Cardiac muscle cell (in vitro differentiated cells and primary cell): ENCODE results near the gene TRIO. TPM values are rescaled to one million over a fixed set of nuclear protein-coding genes. Genes with fewer than 3 reads are reported as not detected.
"Not testable (repeated sequence)": the region's sequence is repeated elsewhere in the genome, so short reads cannot be mapped to it uniquely, and the experiment has no call there.

Source experiments
- DNase-seq, 2 donors: peaks; one replicate each; pipeline versions ENCODE4 v3.0.0 to v3.0.0-alpha.2; 2010 to 2017; ENCODE audit warnings: low read depth in 1 of 2, low spot score in 1 of 2
- H3K27ac ChIP-seq: fragments of 200-600 bp; sonication (generic); 2 replicates; pipeline ENCODE4 v1.5.1; 2016
- H3K27me3 ChIP-seq: fragments of 200-600 bp; sonication (generic); 2 replicates; pipeline ENCODE4 v1.6.0; 2016; ENCODE audit warnings: control low read depth
- H3K36me3 ChIP-seq: fragments of 200-600 bp; sonication (generic); 2 replicates; pipeline ENCODE4 v1.5.1; 2016; ENCODE audit warnings: control low read depth
- H3K4me1 ChIP-seq: fragments of 200-600 bp; sonication (generic); 2 replicates; pipeline ENCODE4 v1.8.1; 2017; ENCODE audit warnings: low read depth, mild to moderate bottlenecking, mixed run types
- H3K4me3 ChIP-seq: fragments of 200-600 bp; sonication (generic); 2 replicates; pipeline ENCODE4 v1.5.1; 2016; ENCODE audit warnings: mild to moderate bottlenecking
- H3K9me3 ChIP-seq: fragments of 200-600 bp; sonication (generic); 2 replicates; pipeline ENCODE4 v1.5.1; 2017; ENCODE audit warnings: low read depth, mild to moderate bottlenecking, control low read depth
- polyA plus RNA-seq: library from polyadenylated mRNA; unstranded; fragments of >200 nt; fragmentation: Nextera tagmentation; extraction: Ambion mirVana; gene quantifications from 2 replicates; pipeline ENCODE4 v1.2.1, GENCODE V29; 2016
- total RNA-seq: library from RNA; depleted of rRNA; stranded (reverse); fragments of >200 nt; gene quantifications from 2 replicates; pipeline ENCODE4 v1.2.3, GENCODE V29; 2016
- TF ChIP-seq, protein P1 (sequence below): IDR thresholded peaks from 2 replicates; pipeline ENCODE4 v1.5.1; 2012; ENCODE audit warnings: low read depth, mild to moderate bottlenecking, low read length

TRIO gene
- total and polyA plus RNA-seq, 2 experiments from 2014 or later: 15.5 to 104 TPM

DNA sequence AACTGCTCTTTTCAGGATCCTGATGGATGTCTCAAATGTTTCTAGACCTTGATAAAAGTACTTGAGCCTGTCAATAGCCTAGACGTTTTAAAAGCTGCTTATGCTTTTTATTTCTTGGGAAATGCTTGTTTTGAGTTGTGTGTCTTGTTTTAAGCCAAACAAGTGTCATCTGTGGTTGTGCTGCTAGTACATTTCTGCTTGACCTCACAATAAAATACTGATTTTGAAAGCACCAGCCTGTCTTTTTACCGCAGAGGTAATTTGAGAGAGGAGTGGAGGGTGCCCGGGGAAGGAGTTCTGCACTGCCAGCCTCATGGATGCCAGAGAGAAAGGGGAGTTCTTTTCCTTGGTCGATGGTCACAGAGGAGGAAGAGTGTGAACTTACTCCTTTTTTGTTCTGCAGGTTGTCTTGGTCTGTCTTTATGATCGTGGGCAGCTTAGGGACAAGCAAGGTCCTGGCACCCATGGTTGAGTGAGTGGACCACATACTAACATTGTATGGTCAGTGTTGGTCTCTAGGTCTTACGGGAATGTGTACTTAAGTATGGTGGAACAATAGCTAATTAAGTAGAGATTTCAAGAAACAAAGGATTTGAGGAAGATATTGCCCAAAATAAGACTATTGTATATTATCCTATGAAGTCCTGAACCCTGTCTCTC lies 61.0 kb downstream of the TRIO start:
- peak overlapping the region; percentile 6 for H3K27ac ChIP-seq
- TF ChIP-seq, protein P1, sequence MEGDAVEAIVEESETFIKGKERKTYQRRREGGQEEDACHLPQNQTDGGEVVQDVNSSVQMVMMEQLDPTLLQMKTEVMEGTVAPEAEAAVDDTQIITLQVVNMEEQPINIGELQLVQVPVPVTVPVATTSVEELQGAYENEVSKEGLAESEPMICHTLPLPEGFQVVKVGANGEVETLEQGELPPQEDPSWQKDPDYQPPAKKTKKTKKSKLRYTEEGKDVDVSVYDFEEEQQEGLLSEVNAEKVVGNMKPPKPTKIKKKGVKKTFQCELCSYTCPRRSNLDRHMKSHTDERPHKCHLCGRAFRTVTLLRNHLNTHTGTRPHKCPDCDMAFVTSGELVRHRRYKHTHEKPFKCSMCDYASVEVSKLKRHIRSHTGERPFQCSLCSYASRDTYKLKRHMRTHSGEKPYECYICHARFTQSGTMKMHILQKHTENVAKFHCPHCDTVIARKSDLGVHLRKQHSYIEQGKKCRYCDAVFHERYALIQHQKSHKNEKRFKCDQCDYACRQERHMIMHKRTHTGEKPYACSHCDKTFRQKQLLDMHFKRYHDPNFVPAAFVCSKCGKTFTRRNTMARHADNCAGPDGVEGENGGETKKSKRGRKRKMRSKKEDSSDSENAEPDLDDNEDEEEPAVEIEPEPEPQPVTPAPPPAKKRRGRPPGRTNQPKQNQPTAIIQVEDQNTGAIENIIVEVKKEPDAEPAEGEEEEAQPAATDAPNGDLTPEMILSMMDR: no peak
- H3K4me3 ChIP-seq: no peak overlapping the region
- no peaks in the 10 kb centered on the region for H3K36me3 ChIP-seq
- peaks cover 30% of the 10 kb centered on the region for H3K4me1 ChIP-seq
- no peaks in the 10 kb centered on the region for H3K9me3 ChIP-seq
- DNase-seq: no peak
- no peaks in the 10 kb centered on the region for H3K27me3 ChIP-seq

DNA sequence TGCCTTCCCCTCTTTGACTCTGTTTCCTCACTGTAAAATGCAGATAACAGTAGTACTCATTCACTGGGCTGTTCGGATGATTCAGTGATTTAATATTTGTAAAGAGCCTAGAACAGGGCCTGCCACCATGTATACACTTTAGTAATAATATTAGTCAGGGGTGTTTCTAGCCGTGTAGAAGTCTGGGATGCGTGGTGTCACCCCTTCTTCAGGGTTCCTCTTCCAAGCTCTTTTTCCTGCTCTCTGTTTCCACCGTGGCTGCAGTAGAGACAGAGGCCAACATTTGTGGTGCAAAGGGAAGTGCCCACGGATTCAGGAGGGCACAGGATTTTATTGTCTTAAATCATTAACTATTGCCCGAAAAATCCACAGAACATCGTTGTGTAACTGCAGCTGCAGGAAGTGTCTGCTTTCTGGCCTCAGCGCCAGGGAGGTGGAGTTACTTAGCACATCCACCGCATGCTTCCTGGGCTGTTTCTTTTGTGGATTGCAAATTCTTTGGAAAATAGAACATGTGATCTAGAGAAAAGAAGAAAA lies 61.7 kb downstream of the TRIO start:
- Histone ChIP-seq H3K27ac (no peak overlapping the region), H3K9me3 (no peaks in the 10 kb centered on the region), H3K36me3 (no peaks in the 10 kb centered on the region), H3K27me3 (no peaks in the 10 kb centered on the region), H3K4me3 (no peak overlapping the region), H3K4me1 (peaks cover 30% of the 10 kb centered on the region)
- TF ChIP-seq, protein P1: no peak
- peak in 1 of 2 donors; percentile 91 for DNase-seq

DNA sequence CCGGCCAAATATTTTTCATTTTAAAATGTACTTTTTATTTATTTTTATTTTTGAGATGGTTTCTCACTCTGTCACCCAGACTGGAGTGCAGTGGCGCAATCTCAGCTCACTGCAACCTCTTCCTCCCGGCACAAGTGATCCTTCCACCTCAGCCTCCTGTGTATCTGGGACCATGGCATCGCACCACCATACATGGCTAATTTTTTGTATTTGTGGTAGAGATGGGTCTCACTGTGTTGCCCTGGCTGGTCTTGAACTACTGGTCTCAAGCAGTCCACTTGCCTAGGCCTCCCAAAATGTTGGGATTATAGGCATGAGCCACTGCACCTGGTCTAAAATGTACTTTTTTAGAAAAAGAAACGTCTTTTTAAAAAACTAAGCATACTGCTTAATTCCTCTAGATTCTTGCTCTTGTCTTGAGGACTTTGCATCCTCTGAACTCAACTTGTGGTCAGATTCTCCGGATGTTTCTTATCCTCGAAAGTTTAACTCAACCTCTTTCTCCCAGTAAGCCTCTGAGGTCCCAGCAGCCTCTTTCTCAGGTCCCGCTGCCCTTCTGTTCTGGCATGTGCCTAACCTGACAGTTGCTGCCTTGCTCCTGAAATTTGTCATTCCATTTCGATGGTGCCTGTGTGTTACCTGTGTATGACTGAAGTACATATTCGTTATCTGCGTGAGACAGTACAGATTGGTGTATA lies 63.0 kb downstream of the TRIO start:
- H3K27ac ChIP-seq: no peak overlapping the region
- peaks cover 28% of the 10 kb centered on the region for H3K4me1 ChIP-seq
- DNase-seq: peak in 1 of 2 donors; percentile 42

DNA sequence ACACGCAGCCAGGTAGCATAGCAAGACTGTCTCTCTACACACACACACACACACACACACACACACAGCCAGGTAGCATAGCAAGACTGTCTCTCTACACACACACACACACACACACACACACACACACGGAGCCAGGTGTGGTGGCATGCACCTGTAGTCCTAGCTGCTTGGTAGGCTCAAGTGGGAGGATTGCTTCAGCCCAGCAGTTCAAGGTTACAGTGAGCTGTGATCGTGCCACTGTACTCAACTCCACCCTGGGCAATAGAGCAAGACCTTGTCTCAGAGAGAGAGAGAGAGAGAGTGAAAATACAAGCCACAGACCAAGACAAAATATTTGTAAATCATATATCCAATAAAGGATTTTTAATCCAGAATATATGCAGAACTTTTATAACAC lies 64.3 kb downstream of the TRIO start:
- not testable (repeated sequence) for DNase-seq, H3K9me3 ChIP-seq, H3K27ac ChIP-seq, H3K36me3 ChIP-seq, H3K27me3 ChIP-seq, H3K4me3 ChIP-seq
- H3K4me1 ChIP-seq: peaks cover 25% of the 10 kb centered on the region

More for the DNA sequence above, 63.0 kb downstream of the TRIO start:
- no peaks in the 10 kb centered on the region for H3K27me3 ChIP-seq
- H3K4me3 ChIP-seq: no peak overlapping the region
- H3K9me3 ChIP-seq: no peaks in the 10 kb centered on the region
- no peaks in the 10 kb centered on the region for H3K36me3 ChIP-seq
- TF ChIP-seq, protein P1: no peak

DNA sequence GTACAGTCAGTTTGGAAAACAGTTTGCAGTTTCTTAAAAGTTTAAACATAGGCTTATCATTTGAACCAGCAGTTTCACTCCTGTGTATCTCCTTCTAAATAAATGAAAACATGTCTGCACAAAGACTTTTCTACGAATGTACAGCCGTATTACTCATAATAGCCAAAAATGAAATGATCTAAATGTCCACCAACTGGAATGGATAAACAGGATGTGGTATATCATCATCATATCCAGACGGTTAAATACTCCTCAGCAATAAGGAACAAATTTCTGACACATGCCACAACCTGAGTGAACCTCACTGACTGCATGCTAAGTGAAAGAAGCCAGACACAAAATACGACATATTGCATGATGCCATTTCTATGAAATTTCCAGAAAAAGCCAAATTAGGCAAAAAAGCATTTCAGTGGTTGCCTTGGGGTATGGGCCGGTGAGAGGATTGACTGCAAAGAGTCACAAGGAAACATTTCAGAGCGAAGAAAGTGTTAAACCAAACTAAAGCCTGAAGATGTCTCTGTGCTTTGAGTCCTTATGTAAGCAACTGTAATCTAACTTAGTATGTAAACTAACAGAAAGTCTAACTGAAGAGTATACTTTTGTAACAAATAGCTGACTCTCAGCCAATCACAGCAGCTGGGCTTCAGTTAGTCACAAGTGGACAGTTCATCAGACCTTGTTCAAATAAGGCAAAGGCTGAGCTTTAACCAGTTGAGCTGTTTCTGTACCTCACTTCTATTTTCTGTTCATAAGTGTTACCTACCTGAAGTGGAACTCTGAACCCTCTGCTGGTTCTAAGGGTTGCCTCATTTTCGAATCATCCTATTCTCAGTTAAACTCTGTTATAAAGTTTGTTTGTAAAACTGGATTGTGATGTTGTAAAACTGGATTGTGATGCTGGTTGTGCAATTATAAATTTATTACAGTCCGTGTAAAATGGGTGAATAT lies 65.2 kb downstream of the TRIO start:
- H3K27ac ChIP-seq: no peak overlapping the region
- H3K27me3 ChIP-seq: no peaks in the 10 kb centered on the region
- no peaks in the 10 kb centered on the region for H3K36me3 ChIP-seq
- peak in 1 of 2 donors; percentile 75 for DNase-seq
- H3K9me3 ChIP-seq: no peaks in the 10 kb centered on the region
- TF ChIP-seq, protein P1: no peak
- peaks cover 18% of the 10 kb centered on the region for H3K4me1 ChIP-seq
- H3K4me3 ChIP-seq: no peak overlapping the region
